ENCODE data around the gene C7orf33.

DNA sequence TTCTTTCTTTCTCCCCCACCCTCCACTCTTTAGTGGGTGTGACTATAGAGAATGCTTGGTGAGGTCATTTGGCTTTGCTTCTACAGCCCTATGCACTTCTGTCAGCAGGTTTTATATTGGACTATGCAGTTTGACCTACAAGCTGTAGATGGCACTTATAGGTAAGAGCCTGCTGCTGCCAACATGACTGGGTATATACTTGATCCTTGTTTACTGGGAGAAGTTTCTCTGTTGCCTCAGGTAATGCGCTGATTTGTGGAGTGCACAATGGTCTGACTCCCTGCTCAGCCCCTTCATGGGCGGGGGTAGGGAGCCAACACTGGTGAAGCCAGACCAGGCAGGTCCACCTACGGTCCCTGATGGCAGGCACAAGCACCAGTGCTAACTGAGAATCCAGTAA lies 33.7 kb upstream of the C7orf33 start:
- no peak for TF ChIP-seq RAD21 (IDR thresholded peaks at IDR 0.05; ENCODE audit: low read depth)
- no peak for TF ChIP-seq EGR1 (IDR thresholded peaks at IDR 0.05)
- TF ChIP-seq TCF12 (IDR thresholded peaks at IDR 0.05; ENCODE audit: low read depth), result no peak
- no peak for TF ChIP-seq YY1 (IDR thresholded peaks at IDR 0.05; ENCODE audit: low read depth)
- no peak for TF ChIP-seq TAF1 (IDR thresholded peaks at IDR 0.05; ENCODE audit: low read depth)
- no peak for TF ChIP-seq EP300 (IDR thresholded peaks at IDR 0.05; ENCODE audit: borderline replicate concordance)
- no peak for TF ChIP-seq CREB1 (IDR thresholded peaks at IDR 0.05; ENCODE audit: low read depth)
- TF ChIP-seq, protein P1, sequence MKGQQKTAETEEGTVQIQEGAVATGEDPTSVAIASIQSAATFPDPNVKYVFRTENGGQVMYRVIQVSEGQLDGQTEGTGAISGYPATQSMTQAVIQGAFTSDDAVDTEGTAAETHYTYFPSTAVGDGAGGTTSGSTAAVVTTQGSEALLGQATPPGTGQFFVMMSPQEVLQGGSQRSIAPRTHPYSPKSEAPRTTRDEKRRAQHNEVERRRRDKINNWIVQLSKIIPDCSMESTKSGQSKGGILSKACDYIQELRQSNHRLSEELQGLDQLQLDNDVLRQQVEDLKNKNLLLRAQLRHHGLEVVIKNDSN (IDR thresholded peaks at IDR 0.05), result no peak
- no peak for TF ChIP-seq REST (IDR thresholded peaks at IDR 0.05; ENCODE audit: low read depth)
- TF ChIP-seq TEAD4 (IDR thresholded peaks at IDR 0.05), result no peak
- TF ChIP-seq, protein P2, sequence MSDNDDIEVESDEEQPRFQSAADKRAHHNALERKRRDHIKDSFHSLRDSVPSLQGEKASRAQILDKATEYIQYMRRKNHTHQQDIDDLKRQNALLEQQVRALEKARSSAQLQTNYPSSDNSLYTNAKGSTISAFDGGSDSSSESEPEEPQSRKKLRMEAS (IDR thresholded peaks at IDR 0.05), result no peak

Data from Ishikawa (cell line).